ENCODE measurements around the gene LMX1B.

The LMX1B gene

DNA sequence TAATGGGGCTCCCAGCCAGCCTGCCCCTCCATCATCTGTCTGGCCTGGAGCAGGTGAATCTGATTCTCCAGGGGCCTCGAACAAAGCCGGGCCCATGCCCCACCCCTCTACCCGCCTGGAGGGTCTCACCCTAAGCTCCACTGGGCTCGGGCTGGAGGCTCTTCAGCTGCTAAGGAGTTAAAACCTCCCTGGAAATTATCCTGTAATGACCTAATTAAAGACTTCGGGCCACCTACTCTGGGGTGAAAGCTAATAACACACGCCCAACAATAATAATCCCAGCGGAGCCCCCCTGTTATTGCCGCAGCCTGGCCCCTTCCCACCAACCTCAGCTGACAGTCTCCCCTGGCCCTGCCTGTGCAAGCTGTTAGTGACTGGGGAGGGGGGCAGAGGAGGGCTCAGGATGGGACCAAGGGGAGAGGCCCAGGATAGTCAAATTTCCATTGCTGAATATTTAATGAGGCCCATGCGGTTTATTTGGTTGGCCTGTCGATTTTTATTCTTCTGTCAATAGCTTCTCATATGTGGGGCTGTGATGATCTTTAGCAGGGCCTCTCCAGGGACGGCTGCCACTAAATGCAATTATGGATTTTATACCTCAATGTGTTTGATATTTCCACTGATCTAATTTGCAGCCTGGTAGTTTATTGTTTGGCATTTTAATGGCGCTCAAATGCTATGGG is 25.7 kb downstream of the LMX1B start:
- H3K4me3 ChIP-seq (ENCODE audit: low read depth, low read length), result no peak overlapping the region
- TF ChIP-seq POLR2A (IDR thresholded peaks at IDR 0.05; ENCODE audit: extremely low read depth, insufficient read length), result no peak
- TF ChIP-seq, protein P1, sequence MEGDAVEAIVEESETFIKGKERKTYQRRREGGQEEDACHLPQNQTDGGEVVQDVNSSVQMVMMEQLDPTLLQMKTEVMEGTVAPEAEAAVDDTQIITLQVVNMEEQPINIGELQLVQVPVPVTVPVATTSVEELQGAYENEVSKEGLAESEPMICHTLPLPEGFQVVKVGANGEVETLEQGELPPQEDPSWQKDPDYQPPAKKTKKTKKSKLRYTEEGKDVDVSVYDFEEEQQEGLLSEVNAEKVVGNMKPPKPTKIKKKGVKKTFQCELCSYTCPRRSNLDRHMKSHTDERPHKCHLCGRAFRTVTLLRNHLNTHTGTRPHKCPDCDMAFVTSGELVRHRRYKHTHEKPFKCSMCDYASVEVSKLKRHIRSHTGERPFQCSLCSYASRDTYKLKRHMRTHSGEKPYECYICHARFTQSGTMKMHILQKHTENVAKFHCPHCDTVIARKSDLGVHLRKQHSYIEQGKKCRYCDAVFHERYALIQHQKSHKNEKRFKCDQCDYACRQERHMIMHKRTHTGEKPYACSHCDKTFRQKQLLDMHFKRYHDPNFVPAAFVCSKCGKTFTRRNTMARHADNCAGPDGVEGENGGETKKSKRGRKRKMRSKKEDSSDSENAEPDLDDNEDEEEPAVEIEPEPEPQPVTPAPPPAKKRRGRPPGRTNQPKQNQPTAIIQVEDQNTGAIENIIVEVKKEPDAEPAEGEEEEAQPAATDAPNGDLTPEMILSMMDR (IDR thresholded peaks at IDR 0.05; ENCODE audit: low read depth, low read length), result no peak
- TF ChIP-seq MYC (IDR thresholded peaks at IDR 0.05; ENCODE audit: low read depth, low read length), result no peak
- TF ChIP-seq, protein P2, sequence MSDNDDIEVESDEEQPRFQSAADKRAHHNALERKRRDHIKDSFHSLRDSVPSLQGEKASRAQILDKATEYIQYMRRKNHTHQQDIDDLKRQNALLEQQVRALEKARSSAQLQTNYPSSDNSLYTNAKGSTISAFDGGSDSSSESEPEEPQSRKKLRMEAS (IDR thresholded peaks at IDR 0.05; ENCODE audit: low read depth, low read length), result no peak

GRCh38 chr9:126641118-126641851 is 27.6 kb downstream of the LMX1B start:
- TF ChIP-seq, protein P2 (IDR thresholded peaks at IDR 0.05; ENCODE audit: low read depth, low read length), result no peak
- TF ChIP-seq POLR2A (IDR thresholded peaks at IDR 0.05; ENCODE audit: extremely low read depth, insufficient read length), result no peak
- TF ChIP-seq MYC (IDR thresholded peaks at IDR 0.05; ENCODE audit: low read depth, low read length), result no peak
- TF ChIP-seq, protein P1 (IDR thresholded peaks at IDR 0.05; ENCODE audit: low read depth, low read length), result no peak
- no peak overlapping the region for H3K4me3 ChIP-seq (ENCODE audit: low read depth, low read length)
- no peak for DNase-seq (ENCODE audit: low read depth)

More for the DNA sequence above, 25.7 kb downstream of the LMX1B start:
- DNase-seq (ENCODE audit: low read depth), result no peak

GRCh38 chr9:126642010-126642744 is 28.4 kb downstream of the LMX1B start:
- TF ChIP-seq, protein P2 (IDR thresholded peaks at IDR 0.05; ENCODE audit: low read depth, low read length), result no peak
- TF ChIP-seq POLR2A (IDR thresholded peaks at IDR 0.05; ENCODE audit: extremely low read depth, insufficient read length) (no peak), MYC (IDR thresholded peaks at IDR 0.05; ENCODE audit: low read depth, low read length) (no peak)
- TF ChIP-seq, protein P1 (IDR thresholded peaks at IDR 0.05; ENCODE audit: low read depth, low read length), result no peak
- no peak for DNase-seq (ENCODE audit: low read depth)
- H3K4me3 ChIP-seq (ENCODE audit: low read depth, low read length), result no peak overlapping the region

GRCh38 chr9:126642839-126643238 is 29.1 kb downstream of the LMX1B start:
- no peak overlapping the region for H3K4me3 ChIP-seq (ENCODE audit: low read depth, low read length)
- DNase-seq (ENCODE audit: low read depth), result no peak
- no peak for TF ChIP-seq MYC (IDR thresholded peaks at IDR 0.05; ENCODE audit: low read depth, low read length)
- TF ChIP-seq, protein P1 (IDR thresholded peaks at IDR 0.05; ENCODE audit: low read depth, low read length), result no peak
- TF ChIP-seq POLR2A (IDR thresholded peaks at IDR 0.05; ENCODE audit: extremely low read depth, insufficient read length), result no peak
- TF ChIP-seq, protein P2 (IDR thresholded peaks at IDR 0.05; ENCODE audit: low read depth, low read length), result no peak

GRCh38 chr9:126643945-126644527 is 30.3 kb downstream of the LMX1B start:
- no peak for DNase-seq (ENCODE audit: low read depth)
- H3K4me3 ChIP-seq (ENCODE audit: low read depth, low read length), result no peak overlapping the region
- TF ChIP-seq, protein P1 (IDR thresholded peaks at IDR 0.05; ENCODE audit: low read depth, low read length), result no peak
- TF ChIP-seq MYC (IDR thresholded peaks at IDR 0.05; ENCODE audit: low read depth, low read length), result no peak
- TF ChIP-seq, protein P2 (IDR thresholded peaks at IDR 0.05; ENCODE audit: low read depth, low read length), result no peak
- TF ChIP-seq POLR2A (IDR thresholded peaks at IDR 0.05; ENCODE audit: extremely low read depth, insufficient read length), result no peak
